ENCODE data around the gene RHOJ.

DNA sequence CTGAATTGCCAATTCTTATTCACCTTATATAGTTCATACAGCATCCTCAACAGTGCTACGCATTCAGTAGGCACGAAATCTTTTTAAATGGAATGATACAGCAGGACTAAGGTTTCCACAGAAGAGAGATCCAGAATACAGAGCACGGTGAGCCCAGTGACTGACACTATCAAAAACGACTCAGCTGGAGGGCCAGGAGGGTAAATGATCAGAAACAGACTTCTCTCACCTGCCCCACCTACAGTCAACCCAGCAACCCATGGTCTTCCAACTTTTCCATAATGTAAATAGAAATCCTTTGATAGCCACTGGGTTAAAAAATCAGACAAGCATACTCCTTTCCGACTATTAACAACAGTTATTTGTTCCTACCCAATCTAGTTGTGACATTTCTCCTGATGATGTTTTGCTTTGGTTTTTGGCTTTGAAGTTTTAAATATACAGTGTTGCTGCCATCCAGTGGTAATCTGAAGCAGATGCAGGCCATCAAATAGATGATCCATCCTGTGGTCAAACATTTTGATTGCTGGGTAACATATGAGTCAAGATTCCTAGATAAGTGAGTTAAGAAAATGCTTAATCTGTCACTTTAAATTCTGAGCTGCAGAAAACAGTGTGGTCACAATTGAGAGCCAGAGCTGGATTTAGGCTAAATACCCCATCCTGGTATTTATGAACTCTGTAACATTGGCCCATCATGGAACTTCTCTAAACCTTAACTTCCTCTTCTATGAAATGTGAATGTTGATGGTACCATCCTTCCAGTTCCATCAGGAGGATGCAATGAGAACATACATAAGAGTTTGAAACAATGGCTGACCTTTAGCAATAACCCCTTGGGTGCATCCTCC, 72.5 kb downstream of the RHOJ start:
- TF ChIP-seq GATA2 (IDR thresholded peaks at IDR 0.05; ENCODE audit: low read depth, low read length) (no peak), GATA3 (IDR thresholded peaks at IDR 0.05; ENCODE audit: low read depth, low read length) (no peak)
